ENCODE data around the gene GALR3.

GALR3 gene

DNA sequence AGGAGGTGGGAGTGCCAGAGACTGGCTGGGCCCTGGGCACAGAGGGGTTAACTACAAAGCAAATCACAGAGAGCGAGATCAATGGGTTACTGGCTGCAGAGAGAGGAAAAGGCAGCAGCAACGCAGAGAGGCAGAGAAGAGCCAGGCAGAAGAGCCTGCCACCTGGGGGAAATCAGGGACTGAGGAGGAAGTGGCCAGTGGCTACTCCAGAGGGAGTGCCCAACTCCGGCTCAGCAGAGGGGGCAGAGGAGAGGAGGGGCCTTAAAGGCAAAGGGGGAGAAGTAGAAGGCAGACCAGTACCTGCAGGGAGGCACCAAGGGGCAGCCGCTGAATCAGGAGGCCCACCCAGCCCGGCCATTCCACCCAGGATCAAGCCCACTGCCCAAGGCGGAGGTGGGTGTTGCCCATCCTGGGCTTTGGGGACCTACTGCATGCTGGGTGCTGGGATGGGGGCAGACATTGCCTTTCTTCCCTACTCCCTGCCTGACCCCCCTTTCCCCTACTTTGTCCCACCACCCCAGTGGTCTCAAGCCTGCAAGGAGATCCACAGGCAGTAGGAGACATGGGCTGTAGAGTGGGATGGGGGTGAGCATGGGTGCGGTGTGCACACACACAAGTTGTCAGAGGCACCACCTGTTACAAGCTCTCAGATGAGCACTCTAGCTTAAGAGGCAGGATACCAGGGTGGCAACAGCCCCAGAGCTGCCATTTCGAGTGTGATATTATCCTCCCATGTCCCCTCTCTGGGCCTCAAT is 926 bp upstream of the GALR3 start:
- DNase-seq (ENCODE audit: low read depth in 2 of 2) = no peak

DNA sequence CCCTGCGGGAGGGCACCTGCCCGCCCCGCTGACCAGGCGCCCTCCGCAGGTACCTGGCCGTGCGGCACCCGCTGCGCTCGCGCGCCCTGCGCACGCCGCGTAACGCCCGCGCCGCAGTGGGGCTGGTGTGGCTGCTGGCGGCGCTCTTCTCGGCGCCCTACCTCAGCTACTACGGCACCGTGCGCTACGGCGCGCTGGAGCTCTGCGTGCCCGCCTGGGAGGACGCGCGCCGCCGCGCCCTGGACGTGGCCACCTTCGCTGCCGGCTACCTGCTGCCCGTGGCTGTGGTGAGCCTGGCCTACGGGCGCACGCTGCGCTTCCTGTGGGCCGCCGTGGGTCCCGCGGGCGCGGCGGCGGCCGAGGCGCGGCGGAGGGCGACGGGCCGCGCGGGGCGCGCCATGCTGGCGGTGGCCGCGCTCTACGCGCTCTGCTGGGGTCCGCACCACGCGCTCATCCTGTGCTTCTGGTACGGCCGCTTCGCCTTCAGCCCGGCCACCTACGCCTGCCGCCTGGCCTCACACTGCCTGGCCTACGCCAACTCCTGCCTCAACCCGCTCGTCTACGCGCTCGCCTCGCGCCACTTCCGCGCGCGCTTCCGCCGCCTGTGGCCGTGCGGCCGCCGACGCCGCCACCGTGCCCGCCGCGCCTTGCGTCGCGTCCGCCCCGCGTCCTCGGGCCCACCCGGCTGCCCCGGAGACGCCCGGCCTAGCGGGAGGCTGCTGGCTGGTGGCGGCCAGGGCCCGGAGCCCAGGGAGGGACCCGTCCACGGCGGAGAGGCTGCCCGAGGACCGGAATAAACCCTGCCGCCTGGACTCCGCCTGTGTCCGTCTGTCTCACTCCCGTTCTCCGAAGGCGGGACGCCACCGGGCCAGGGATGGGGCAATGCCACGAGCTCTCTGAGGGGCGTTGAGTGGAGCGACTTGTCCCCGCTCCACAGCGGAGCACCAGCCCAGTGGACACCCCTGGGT is 1.8 kb downstream of the GALR3 start:
- no peak for DNase-seq (ENCODE audit: low read depth in 2 of 2)

GRCh38 chr22:37827056-37827455 is 3.9 kb downstream of the GALR3 start:
- DNase-seq (ENCODE audit: low read depth in 2 of 2) = no peak

DNA sequence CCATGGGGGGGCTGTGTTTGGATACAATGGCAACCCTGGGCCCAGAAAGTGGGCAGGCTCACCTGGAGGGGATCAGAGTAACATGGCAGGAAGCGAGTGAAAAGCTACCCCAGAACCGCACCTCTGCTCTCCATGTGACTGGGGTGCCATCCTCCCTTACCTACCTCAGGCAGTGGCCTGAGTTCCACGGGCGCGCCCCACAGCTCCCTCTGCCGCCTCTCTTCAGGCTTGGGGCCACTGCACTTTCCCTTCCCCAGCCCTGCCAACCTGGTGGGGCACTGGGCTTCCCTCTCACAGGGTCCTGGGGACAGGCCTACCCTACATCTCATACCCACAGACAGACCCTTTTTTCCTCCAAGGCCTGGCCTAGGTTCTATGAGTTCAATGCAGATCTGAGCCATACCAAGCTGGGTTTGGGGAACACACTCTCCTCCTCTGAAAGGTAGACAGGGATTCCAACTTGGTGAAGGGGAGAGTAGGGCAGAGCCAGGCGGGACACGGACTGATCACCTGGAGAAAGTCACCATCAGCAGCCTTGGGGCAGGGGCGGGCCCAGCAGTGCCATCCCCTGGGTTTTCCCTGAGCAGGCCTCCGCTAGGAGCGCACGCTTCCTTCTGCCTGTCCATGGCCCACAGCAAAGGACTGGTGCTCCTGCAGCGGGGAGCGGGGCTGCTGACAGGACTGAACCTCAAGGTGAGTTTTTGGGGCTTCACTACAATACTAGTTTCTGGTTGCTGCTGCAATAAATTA is 7.1 kb downstream of the GALR3 start:
- DNase-seq (ENCODE audit: low read depth in 2 of 2) = no peak

DNA sequence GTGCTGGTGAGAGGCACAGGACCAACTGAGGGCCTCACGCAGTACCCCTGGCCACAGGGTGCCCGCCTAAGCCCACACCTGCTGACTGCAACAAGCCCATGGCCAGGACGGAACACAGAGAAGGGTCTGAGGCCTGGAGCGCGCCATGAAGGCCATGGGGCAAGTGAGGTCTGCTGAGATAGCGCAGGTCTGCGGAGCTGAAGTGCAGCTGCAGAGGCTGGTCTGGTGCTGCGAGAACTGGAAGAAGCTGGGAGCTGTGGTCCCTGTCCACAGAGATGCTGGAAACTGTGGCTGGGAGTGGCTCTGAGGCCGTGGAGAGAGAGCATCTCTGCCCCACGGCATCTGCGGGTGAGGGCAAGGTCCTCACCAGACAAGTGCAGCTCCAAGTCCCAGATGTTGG is 8.3 kb downstream of the GALR3 start:
- no peak for DNase-seq (ENCODE audit: low read depth in 2 of 2)

GRCh38 chr22:37832022-37832857 is 9.1 kb downstream of the GALR3 start:
- DNase-seq (ENCODE audit: low read depth in 2 of 2) = no peak

DNA sequence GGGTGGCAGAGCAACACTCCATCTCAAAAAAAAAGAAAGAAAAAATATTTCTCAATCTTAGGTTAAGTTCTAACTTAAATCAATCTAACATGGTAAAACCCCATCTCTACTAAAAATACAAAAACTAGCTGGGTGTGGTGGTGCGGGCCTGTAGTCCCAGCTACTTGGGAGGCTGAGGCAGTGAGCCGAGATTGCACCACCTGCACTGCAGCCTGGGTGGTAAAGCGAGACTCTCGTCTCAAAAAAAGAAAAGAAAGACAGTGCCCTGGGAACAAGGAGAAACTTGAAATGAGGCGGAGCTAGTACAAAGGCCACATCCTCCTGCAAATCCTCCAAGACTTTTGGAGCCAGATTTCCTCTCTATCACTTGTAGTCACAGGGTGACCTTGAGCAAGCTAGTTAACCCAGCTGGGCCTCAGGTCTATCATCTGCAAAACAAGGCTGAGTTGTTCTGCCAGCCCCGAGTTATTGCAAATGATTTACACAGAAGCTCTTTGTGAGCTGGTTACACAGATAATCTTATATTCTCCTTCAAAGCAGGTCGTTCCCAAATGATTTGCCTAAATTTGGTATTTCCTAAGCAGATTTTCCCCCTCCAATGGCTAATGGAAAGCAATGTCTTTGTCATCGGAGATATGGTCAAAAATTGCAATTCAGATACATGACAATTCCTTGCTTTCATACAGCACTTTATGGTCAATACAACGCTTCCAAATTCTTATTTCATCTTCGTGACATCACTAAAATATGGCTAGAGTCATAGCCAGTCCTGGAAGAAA is 19.0 kb downstream of the GALR3 start:
- no peak for DNase-seq (ENCODE audit: low read depth in 2 of 2)

- DNase-seq (ENCODE audit: low read depth in 2 of 2) = peak; percentile 12 to 37
These were observed 20.5 kb downstream of the GALR3 start for GRCh38 chr22:37843741-37844089.

DNA sequence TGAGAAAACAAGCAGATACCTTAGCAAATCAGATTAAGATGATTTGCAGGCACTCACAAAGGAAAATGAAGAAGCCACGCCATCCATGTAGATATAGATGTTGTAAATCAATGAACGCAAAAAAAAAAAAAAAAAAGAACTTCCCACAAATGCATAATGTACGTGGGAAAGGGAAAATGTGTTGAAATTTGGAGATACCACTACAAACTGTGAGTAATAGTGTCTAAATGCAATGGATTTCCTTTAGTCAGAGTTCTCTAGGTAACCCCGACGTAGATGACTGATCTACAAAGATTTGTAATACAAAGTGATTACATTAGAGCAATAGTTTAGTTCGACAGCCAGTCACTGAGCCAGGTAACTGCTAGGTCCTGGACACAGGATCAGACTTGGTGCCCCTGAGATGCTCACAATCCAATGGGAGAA is 21.7 kb downstream of the GALR3 start:
- no peak for DNase-seq (ENCODE audit: low read depth in 2 of 2)

GRCh38 chr22:37846433-37846832 is 23.3 kb downstream of the GALR3 start:
- DNase-seq (ENCODE audit: low read depth in 2 of 2) = no peak

DNA sequence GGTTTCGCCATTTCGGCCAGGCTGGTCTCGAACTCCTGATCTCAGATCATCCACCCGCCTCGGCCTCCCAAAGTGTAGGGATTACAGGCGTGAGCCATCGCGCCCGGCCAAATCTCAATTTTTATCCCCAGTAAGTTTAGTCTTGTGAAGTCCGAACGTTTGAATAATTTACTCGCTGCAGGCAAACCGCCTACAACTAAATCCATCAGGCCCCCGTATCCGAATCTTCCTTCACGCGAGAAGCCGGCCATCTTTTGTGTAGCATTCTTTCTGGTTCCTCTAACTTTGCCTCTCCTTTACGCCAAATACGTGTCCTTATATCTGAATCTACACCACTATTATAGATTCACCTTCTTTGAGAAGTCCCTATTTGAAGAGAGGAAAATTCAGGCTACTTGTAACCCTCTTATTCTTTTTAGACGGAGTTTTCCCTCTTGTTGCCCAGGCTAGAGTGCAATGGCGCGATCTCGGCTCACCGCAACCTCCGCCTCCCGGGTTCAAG is 25.5 kb downstream of the GALR3 start:
- DNase-seq (ENCODE audit: low read depth in 2 of 2) = no peak

DNA sequence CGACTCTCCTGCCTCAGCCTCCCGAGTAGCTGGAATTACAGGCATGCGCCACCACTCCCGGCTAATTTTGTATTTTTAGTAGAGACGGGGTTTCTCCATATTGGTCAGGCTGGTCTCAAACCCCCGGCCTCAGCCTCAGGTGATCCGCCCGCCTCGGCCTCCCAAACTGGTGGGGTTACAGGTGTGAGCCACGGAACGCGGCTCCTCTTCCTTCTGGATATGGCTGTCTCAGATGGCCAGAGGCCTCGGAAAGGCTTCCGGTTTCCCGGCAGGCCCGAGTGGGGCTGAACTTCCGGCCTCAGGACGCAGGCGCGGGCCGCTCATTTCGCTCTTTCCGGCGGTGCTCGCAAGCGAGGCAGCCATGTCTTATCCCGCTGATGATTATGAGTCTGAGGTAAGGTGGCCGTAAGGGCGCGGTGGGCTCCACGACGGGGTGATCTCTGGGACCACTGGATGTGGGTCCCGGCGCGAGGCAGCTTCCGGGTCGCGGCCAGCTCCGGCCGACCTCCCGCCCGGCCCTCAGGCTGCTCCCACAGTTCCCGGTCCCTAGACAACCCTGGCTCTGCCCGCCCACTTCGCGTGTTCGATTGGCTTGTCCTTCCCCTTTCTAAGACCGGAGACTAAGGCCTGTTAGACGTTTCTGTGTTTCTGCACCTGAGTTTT is 26.0 kb downstream of the GALR3 start, which contains the start of gene EIF3L:
Gene EIF3L, plus strand, starts transcription at position 331 of the 663 bp plus-strand sequence. Its CDS starts 31 bp downstream, at position 362.
- DNase-seq (ENCODE audit: low read depth in 2 of 2) = peak; percentile 83 to 87

GRCh38 chr22:37850801-37851200 is 27.6 kb downstream of the GALR3 start:
- DNase-seq (ENCODE audit: low read depth in 2 of 2) = no peak

DNA sequence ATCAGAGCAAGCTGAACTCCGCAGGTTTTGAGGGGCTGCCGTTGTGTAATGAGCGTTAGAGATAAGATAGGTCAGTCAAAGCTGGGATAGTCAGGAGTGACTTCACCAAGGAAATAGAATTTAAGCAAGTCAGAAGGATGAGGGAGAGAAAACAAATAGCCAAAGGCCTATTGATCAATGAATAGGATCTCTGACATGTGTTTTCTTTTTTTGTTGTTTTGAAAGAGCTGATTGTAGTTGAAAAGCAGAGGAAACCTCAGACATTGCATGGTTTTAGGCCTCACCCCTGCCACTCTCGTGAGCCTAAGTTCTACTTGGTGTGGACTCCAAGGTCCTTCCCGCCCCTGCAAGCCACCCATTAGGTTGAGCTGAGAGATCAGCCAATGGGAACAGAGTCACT is 29.2 kb downstream of the GALR3 start:
- DNase-seq (ENCODE audit: low read depth in 2 of 2) = no peak

- no peak for DNase-seq (ENCODE audit: low read depth in 2 of 2)
These were observed 31.8 kb downstream of the GALR3 start for GRCh38 chr22:37854946-37855345.

- no peak for DNase-seq (ENCODE audit: low read depth in 2 of 2)
These were observed 32.3 kb downstream of the GALR3 start for GRCh38 chr22:37855462-37855861.

- DNase-seq (ENCODE audit: low read depth in 2 of 2) = no peak
These were observed 37.7 kb downstream of the GALR3 start for GRCh38 chr22:37860796-37861421.

DNA sequence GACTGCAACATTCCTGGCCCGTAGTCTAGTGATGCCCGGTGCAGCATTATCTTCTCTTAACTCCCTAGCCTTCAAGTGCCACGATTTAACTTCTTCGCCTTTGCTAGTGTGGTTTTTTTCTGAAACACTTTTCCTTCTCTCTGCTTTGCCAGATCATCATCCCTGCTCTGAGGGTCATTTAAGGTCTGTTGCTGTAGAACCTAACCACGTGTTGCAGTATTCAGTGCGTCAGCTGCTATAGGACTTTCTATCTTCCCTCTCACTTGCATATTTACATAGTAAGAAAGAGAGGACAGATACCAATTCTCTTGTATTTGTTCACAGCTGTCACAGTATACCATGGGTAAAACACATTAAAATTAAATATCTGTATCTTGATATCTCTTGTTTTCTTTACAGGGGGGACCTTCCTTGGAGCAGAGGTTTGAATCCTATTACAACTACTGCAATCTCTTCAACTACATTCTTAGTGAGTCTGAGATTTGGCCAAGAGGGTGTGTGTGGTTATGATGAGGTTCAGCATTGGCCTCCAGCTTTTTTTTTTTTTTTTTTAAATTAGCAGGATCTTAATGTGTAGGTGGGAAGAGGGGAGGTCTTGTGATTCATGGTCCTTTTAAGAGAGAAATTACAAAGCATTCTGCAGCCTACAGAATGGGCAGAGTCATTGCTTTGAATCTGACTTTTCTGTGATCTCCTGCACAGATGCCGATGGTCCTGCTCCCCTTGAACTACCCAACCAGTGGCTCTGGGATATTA is 39.6 kb downstream of the GALR3 start:
- no peak for DNase-seq (ENCODE audit: low read depth in 2 of 2)
